GM23338 (cell line): Measurements from ENCODE around the gene SPECC1L. TPM values are rescaled to one million over a fixed set of nuclear protein-coding genes. Genes with fewer than 3 reads are reported as not detected.

Experiments used
- ATAC-seq: fragments of 200-7000 bp; cut with Tn5 transposase; 3 replicates; pipeline ENCODE4 v1.9.1; 2020
- DNase-seq: peaks from one replicate; pipeline ENCODE4 v3.0.0-alpha.2; 2015; ENCODE audit warnings: low spot score
- H2AFZ ChIP-seq: fragments of 200-600 bp; sonication (generic); 2 replicates; pipeline ENCODE4 v1.8.0; 2016; ENCODE audit warnings: antibody characterized with exemption, mild to moderate bottlenecking, moderate library complexity
- H3F3A ChIP-seq: fragments of 200-600 bp; sonication (generic); replicated peaks from 2 replicates; pipeline ENCODE4 v1.8.0; 2017; ENCODE audit warnings: antibody characterized with exemption, mixed run types, low read depth
- H3K27ac ChIP-seq: fragments of 200-600 bp; sonication (generic); 2 replicates; pipeline ENCODE4 v1.6.1; 2016; ENCODE audit warnings: low read depth
- H3K27me3 ChIP-seq: fragments of 200-600 bp; sonication (generic); 2 replicates; pipeline ENCODE4 v1.8.0; 2016; ENCODE audit warnings: mild to moderate bottlenecking, mixed run types, moderate library complexity; ENCODE audit not compliant: insufficient read depth
- H3K36me3 ChIP-seq: fragments of 200-600 bp; sonication (generic); 2 replicates; pipeline ENCODE4 v1.8.0; 2016; ENCODE audit warnings: mild to moderate bottlenecking; ENCODE audit not compliant: insufficient read depth
- H3K4me1 ChIP-seq: fragments of 200-600 bp; sonication (generic); 2 replicates; pipeline ENCODE4 v1.8.0; 2016; ENCODE audit warnings: mild to moderate bottlenecking, moderate library complexity; ENCODE audit not compliant: insufficient read depth
- H3K4me2 ChIP-seq: fragments of 200-600 bp; sonication (generic); 2 replicates; pipeline ENCODE4 v1.7.1; 2017; ENCODE audit warnings: mixed run types
- H3K4me3 ChIP-seq: fragments of 200-600 bp; sonication (generic); 2 replicates; pipeline ENCODE4 v1.6.1; 2016; ENCODE audit warnings: mixed run types
- H3K79me2 ChIP-seq: fragments of 200-600 bp; sonication (generic); replicated peaks from 2 replicates; pipeline ENCODE4 v1.8.0; 2017; ENCODE audit warnings: mild to moderate bottlenecking; ENCODE audit not compliant: insufficient read depth
- H3K9me2 ChIP-seq: fragments of 200-600 bp; sonication (generic); 2 replicates; pipeline ENCODE4 v1.8.0; 2017; ENCODE audit not compliant: insufficient read depth
- H4K20me1 ChIP-seq: fragments of 200-600 bp; sonication (generic); replicated peaks from 2 replicates; pipeline ENCODE4 v1.8.0; 2017; ENCODE audit warnings: mild to moderate bottlenecking; ENCODE audit not compliant: insufficient read depth
- H3K27ac Mint-ChIP-seq: 2 replicates; pipeline ENCODE4 v1.8.0; 2020; ENCODE audit warnings: inconsistent platforms, mild to moderate bottlenecking, moderate library complexity, mixed read lengths
- H3K27me3 Mint-ChIP-seq: 3 replicates; pipeline ENCODE4 v1.8.0; 2022; ENCODE audit warnings: low read depth, mild to moderate bottlenecking, moderate library complexity, mixed read lengths, inconsistent platforms; ENCODE audit not compliant: insufficient read depth, poor library complexity
- H3K36me3 Mint-ChIP-seq: 3 replicates; pipeline ENCODE4 v1.8.0; 2021; ENCODE audit warnings: low read depth, mild to moderate bottlenecking, inconsistent platforms, moderate library complexity, mixed read lengths
- H3K4me1 Mint-ChIP-seq: 3 replicates; pipeline ENCODE4 v1.8.0; 2020; ENCODE audit warnings: mild to moderate bottlenecking, inconsistent platforms, mixed read lengths
- H3K4me3 Mint-ChIP-seq: 3 replicates; pipeline ENCODE4 v1.8.0; 2021; ENCODE audit warnings: moderate library complexity, mild to moderate bottlenecking, inconsistent platforms, mixed read lengths
- H3K9me3 Mint-ChIP-seq: 3 replicates; pipeline ENCODE4 v1.8.0; 2020; ENCODE audit warnings: moderate library complexity, mild to moderate bottlenecking, inconsistent platforms, mixed read lengths
- CREB1 ChIP-seq: fragments of 250-450 bp; sonication (Bioruptor Pico); IDR thresholded peaks from 2 replicates; pipeline ENCODE4 v1.5.0; 2020; ENCODE audit warnings: low read depth, mild to moderate bottlenecking, moderate library complexity
- CTCF ChIP-seq, 2 experiments: fragments of 200-600 bp in 1 of 2; sonication (generic) in 1 of 2; conservative IDR thresholded peaks; 2 replicates each; pipeline versions ENCODE4 v1.5.1 to v1.6.1; 2016 to 2017; ENCODE audit warnings: antibody characterized with exemption in 2 of 2, low read depth in 2 of 2, mild to moderate bottlenecking in 2 of 2, moderate library complexity in 1 of 2
- ETS1 ChIP-seq: IDR thresholded peaks from 2 replicates; pipeline ENCODE4 v1.6.1; 2016; ENCODE audit warnings: antibody characterized with exemption
- EZH2 ChIP-seq: fragments of 200-600 bp; sonication (generic); IDR thresholded peaks from one replicate; pipeline ENCODE4 v1.8.0; 2017; ENCODE audit warnings: antibody characterized with exemption, mild to moderate bottlenecking, low read depth; ENCODE audit not compliant: unreplicated experiment
- EZH2phosphoT487 ChIP-seq: fragments of 200-600 bp; sonication (generic); IDR thresholded peaks from one replicate; pipeline ENCODE4 v1.8.1; 2018; ENCODE audit warnings: antibody characterized with exemption; ENCODE audit not compliant: unreplicated experiment
- JUNB ChIP-seq: IDR thresholded peaks from one replicate; pipeline ENCODE4 v1.6.1; 2016; ENCODE audit warnings: antibody characterized with exemption; ENCODE audit not compliant: unreplicated experiment
- NANOG ChIP-seq: IDR thresholded peaks from 2 replicates; pipeline ENCODE4 v1.6.1; 2016; ENCODE audit warnings: antibody characterized with exemption, borderline replicate concordance
- POLR2AphosphoS5 ChIP-seq: IDR thresholded peaks from 2 replicates; pipeline ENCODE4 v1.6.1; 2016; ENCODE audit warnings: antibody characterized with exemption, low read depth
- REST ChIP-seq: IDR thresholded peaks from one replicate; pipeline ENCODE4 v1.6.1; 2018; ENCODE audit warnings: antibody characterized with exemption; ENCODE audit not compliant: unreplicated experiment
- STAT1 ChIP-seq: IDR thresholded peaks from one replicate; pipeline ENCODE4 v1.6.1; 2016; ENCODE audit warnings: antibody characterized with exemption; ENCODE audit not compliant: unreplicated experiment
- ZNF114 ChIP-seq: fragments of 250-450 bp; sonication (Bioruptor Pico); IDR thresholded peaks from 2 replicates; pipeline ENCODE4 v1.5.0; 2020; ENCODE audit warnings: mild to moderate bottlenecking, moderate library complexity
- ZNF331 ChIP-seq: fragments of 250-450 bp; sonication (Bioruptor Pico); IDR thresholded peaks from 2 replicates; pipeline ENCODE4 v1.5.0; 2020; ENCODE audit warnings: low read depth, mild to moderate bottlenecking, moderate library complexity
- ZNF462 ChIP-seq: fragments of 250-450 bp; sonication (Bioruptor Pico); IDR thresholded peaks from 2 replicates; pipeline ENCODE4 v1.5.0; 2020; ENCODE audit warnings: mild to moderate bottlenecking, moderate library complexity
- polyA plus RNA-seq: library from polyadenylated mRNA; unstranded; fragments of >200 nt; fragmentation: Nextera tagmentation; extraction: Ambion mirVana; gene quantifications from 2 replicates; pipeline ENCODE4 v1.2.1, GENCODE V29; 2016
- total RNA-seq: library from RNA; depleted of rRNA; stranded (reverse); fragments of >200 nt; shearing (Covaris generic); gene quantifications from 2 replicates; pipeline ENCODE4 v1.2.3, GENCODE V29; 2014

Gene SPECC1L
- total and polyA plus RNA-seq, 2 experiments from 2014 or later = 24.3 to 44.7 TPM

GRCh38 chr22:24380905-24381230 is 110.2 kb downstream of the SPECC1L start:
- no peak overlapping the region for H3K4me3 Mint-ChIP-seq
- no peak overlapping the region for H3K4me3 ChIP-seq
- no peaks in the 10 kb centered on the region for H3K4me1 ChIP-seq
- H3K4me1 Mint-ChIP-seq = no peaks in the 10 kb centered on the region
- no peaks in the 10 kb centered on the region for H3F3A ChIP-seq
- no peak overlapping the region for H3K27ac ChIP-seq
- no peak for DNase-seq
- no peaks in the 10 kb centered on the region for H3K9me2 ChIP-seq
- peaks cover 32% of the 10 kb centered on the region; the same call in 2 of the 3 replicates for H3K36me3 Mint-ChIP-seq
- peaks cover 9% of the 10 kb centered on the region for H3K36me3 ChIP-seq
- no peak overlapping the region for H3K4me2 ChIP-seq
- TF ChIP-seq ZNF114 (CRISPR knock-in tag) (no peak), ZNF331 (no peak), CTCF (conservative IDR thresholded peaks at IDR 0.05; ENCODE audit: low read depth in 2 of 2) (no peak), JUNB (no peak), EZH2phosphoT487 (no peak), CREB1 (CRISPR knock-in tag) (no peak), EZH2 (no peak), POLR2AphosphoS5 (no peak), NANOG (no peak), ETS1 (no peak), STAT1 (no peak), REST (no peak), ZNF462 (CRISPR knock-in tag) (no peak)
- no peaks in the 10 kb centered on the region for H3K79me2 ChIP-seq
- H3K9me3 Mint-ChIP-seq = no peaks in the 10 kb centered on the region
- H2AFZ ChIP-seq = no peak overlapping the region
- H4K20me1 ChIP-seq = 0 out of 2 replicates have a peak, but pooled peaks cover 7% of the 10 kb centered on the region
- no peaks in the 10 kb centered on the region for H3K27me3 ChIP-seq
- H3K27me3 Mint-ChIP-seq = peaks cover 1% of the 10 kb centered on the region
- ATAC-seq = no peak
- no peak overlapping the region for H3K27ac Mint-ChIP-seq
